ENCODE data around the gene CLEC18A.
"Not testable (repeated sequence)": the region's sequence is repeated elsewhere in the genome, so short reads cannot be mapped to it uniquely, and the experiment has no call there.

CLEC18A gene

DNA sequence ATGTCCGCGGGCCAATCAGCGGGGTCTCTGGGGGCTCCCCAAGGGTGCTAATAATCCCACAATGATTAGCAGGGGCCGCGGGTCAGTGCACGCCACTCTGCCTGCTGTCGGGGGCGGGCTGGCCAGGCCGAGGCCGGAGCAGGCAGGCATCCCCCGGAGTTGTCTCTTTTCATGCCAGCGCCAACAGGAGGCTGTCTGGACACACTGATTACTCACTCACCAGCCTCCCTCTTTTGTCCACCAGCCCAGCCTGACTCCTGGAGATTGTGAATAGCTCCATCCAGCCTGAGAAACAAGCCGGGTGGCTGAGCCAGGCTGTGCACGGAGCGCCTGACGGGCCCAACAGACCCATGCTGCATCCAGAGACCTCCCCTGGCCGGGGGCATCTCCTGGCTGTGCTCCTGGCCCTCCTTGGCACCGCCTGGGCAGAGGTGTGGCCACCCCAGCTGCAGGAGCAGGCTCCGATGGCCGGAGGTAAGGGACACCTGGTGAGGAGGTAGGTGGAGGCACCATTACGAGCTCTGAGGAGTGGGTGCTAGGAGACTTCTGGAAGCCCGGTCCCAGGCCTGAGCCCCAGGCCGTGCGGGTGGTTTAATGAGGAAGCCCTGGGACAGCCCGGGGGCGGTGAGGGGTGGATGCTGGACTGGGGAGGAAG is at the start of gene CLEC18A:
TSS of gene CLEC18A (plus strand) at position 318 of the 655 bp plus-strand sequence. CDS start at position 351, 33 bp downstream.
- H3K27me3 Mint-ChIP-seq; H3K4me3 Mint-ChIP-seq; H3K27ac Mint-ChIP-seq; H3K36me3 Mint-ChIP-seq (ENCODE audit: low read depth); H3K9me3 Mint-ChIP-seq; H3K4me1 Mint-ChIP-seq (ENCODE audit: low read depth); intact Hi-C loops (cut with micrococcal nuclease): not testable (repeated sequence)

- H3K4me3 Mint-ChIP-seq, result no peak overlapping the region
- intact Hi-C loops (cut with micrococcal nuclease), result no loop called here
These were observed 47.2 kb upstream of the CLEC18A start for GRCh38 chr16:69903865-69904415.

GRCh38 chr16:69904495-69905170 is 46.5 kb upstream of the CLEC18A start:
- Mint-ChIP-seq H3K27ac (no peak overlapping the region), H3K27me3 (no peaks in the 10 kb centered on the region), H3K4me3 (no peak overlapping the region), H3K4me1 (ENCODE audit: low read depth) (no peaks in the 10 kb centered on the region), H3K36me3 (ENCODE audit: low read depth) (peaks cover 70% of the 10 kb centered on the region), H3K9me3 (no peaks in the 10 kb centered on the region)
- intact Hi-C loops (cut with micrococcal nuclease), result no loop called here

More at GRCh38 chr16:69903865-69904415, 47.2 kb upstream of the CLEC18A start:
- no peaks in the 10 kb centered on the region for H3K4me1 Mint-ChIP-seq (ENCODE audit: low read depth)
- no peaks in the 10 kb centered on the region for H3K27me3 Mint-ChIP-seq
- peaks cover 68% of the 10 kb centered on the region for H3K36me3 Mint-ChIP-seq (ENCODE audit: low read depth)
- no peak overlapping the region for H3K27ac Mint-ChIP-seq
- no peaks in the 10 kb centered on the region for H3K9me3 Mint-ChIP-seq

DNA sequence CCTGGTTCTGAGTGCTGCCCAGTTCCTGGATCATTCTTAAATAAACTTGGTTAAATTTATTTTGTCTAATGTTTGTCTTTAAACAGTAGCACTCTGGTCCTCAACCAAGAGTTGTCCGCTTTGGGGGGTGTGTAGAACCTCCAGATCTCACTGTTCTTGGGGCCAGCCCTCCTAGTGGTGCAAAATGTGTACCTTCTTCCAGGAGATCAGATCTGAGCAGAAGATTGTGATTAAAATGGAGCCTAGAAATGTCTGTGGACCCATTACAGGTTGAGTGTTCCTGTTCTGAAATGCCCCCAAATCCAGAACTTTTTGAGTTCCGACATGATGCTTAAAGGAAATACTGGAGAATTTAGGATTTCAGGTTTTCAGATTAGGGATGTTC is 46.0 kb upstream of the CLEC18A start:
- intact Hi-C loops (cut with micrococcal nuclease), result no loop called here
- H3K36me3 Mint-ChIP-seq (ENCODE audit: low read depth), result peaks cover 76% of the 10 kb centered on the region
- H3K27me3 Mint-ChIP-seq, result no peaks in the 10 kb centered on the region
- no peak overlapping the region for H3K27ac Mint-ChIP-seq
- H3K4me1 Mint-ChIP-seq (ENCODE audit: low read depth), result no peaks in the 10 kb centered on the region
- H3K4me3 Mint-ChIP-seq, result no peak overlapping the region
- H3K9me3 Mint-ChIP-seq, result no peaks in the 10 kb centered on the region

GRCh38 chr16:69906838-69907401 is 44.2 kb upstream of the CLEC18A start:
- H3K27me3 Mint-ChIP-seq, result no peaks in the 10 kb centered on the region
- intact Hi-C loops (cut with micrococcal nuclease), result no loop called here
- H3K36me3 Mint-ChIP-seq (ENCODE audit: low read depth), result peaks cover 77% of the 10 kb centered on the region
- no peaks in the 10 kb centered on the region for H3K9me3 Mint-ChIP-seq
- no peaks in the 10 kb centered on the region for H3K4me1 Mint-ChIP-seq (ENCODE audit: low read depth)
- no peak overlapping the region for H3K4me3 Mint-ChIP-seq
- H3K27ac Mint-ChIP-seq, result no peak overlapping the region

- peaks cover 73% of the 10 kb centered on the region for H3K36me3 Mint-ChIP-seq (ENCODE audit: low read depth)
- H3K4me3 Mint-ChIP-seq, result no peak overlapping the region
- no peak overlapping the region for H3K27ac Mint-ChIP-seq
- H3K27me3 Mint-ChIP-seq, result no peaks in the 10 kb centered on the region
- H3K4me1 Mint-ChIP-seq (ENCODE audit: low read depth), result no peaks in the 10 kb centered on the region
- H3K9me3 Mint-ChIP-seq, result no peaks in the 10 kb centered on the region
- intact Hi-C loops (cut with micrococcal nuclease), result no loop called here
These were observed 42.1 kb upstream of the CLEC18A start for GRCh38 chr16:69909043-69909442.

DNA sequence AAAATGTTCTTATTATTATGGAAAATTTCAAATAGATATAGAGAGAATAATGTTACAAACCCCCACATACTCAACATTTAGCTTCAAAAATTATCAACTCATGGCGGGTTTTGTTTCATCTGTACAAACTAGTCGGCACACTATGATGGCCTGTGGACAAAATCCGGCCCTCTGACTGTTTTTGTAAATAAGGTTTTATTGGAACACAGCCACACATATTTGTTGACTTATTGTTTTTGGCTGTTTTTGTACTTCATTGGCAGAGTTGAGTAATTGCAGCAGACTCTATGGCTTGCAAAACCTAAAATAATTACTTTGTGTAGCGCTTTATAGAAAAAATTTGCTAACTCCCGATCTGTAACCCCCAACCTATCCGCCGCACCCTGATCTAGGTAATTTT is 41.4 kb upstream of the CLEC18A start:
- H3K36me3 Mint-ChIP-seq (ENCODE audit: low read depth), result peaks cover 78% of the 10 kb centered on the region
- no peaks in the 10 kb centered on the region for H3K9me3 Mint-ChIP-seq
- H3K4me3 Mint-ChIP-seq, result no peak overlapping the region
- intact Hi-C loops (cut with micrococcal nuclease), result no loop called here
- H3K27ac Mint-ChIP-seq, result no peak overlapping the region
- H3K27me3 Mint-ChIP-seq, result no peaks in the 10 kb centered on the region
- H3K4me1 Mint-ChIP-seq (ENCODE audit: low read depth), result no peaks in the 10 kb centered on the region

DNA sequence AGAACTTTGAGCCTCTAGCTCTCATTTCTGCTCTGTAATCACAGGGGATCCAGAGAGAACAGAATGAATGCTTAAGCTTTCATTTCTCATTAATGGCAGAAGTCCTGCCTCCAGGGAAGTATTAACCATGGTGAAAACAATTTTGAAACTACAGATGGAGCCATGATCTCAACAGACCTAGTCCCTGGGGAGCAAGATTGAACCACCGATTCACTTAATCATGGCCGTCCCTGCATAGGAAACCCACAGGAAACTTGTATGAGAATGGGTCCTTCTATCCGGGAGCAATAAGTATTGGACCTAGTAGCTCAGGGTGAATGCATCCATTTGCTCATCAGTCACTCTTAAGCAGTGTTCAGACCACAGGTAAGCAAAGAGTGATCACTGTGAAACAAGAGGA is 40.2 kb upstream of the CLEC18A start:
- peaks cover 70% of the 10 kb centered on the region for H3K36me3 Mint-ChIP-seq (ENCODE audit: low read depth)

DNA sequence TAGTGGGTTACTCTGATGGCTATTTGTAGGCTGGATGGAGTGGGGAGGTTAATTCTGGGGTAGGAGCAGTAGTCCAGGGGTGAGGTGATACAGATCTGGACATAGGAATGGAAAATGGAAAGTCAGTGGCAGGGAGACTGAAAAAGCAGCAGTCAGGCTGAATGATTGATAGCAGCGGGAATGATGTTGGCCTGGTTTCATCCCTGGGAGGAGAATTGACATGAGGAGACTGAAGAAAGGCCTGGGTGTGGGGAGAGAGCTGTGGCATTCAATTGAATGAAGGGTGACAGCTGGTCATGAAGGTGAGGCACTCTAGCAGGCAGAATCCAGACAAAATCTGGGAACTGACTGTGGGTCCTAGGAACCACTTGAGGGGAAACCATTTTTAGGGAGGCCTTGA is 34.7 kb upstream of the CLEC18A start:
- no peak overlapping the region for H3K27ac Mint-ChIP-seq
- peaks cover 82% of the 10 kb centered on the region for H3K36me3 Mint-ChIP-seq (ENCODE audit: low read depth)
- H3K9me3 Mint-ChIP-seq, result no peaks in the 10 kb centered on the region
- intact Hi-C loops (cut with micrococcal nuclease), result no loop called here
- no peak overlapping the region for H3K4me3 Mint-ChIP-seq
- H3K4me1 Mint-ChIP-seq (ENCODE audit: low read depth), result no peaks in the 10 kb centered on the region
- no peaks in the 10 kb centered on the region for H3K27me3 Mint-ChIP-seq

More for the DNA sequence above, 40.2 kb upstream of the CLEC18A start:
- no peaks in the 10 kb centered on the region for H3K4me1 Mint-ChIP-seq (ENCODE audit: low read depth)
- intact Hi-C loops (cut with micrococcal nuclease), result no loop called here
- no peak overlapping the region for H3K27ac Mint-ChIP-seq
- H3K27me3 Mint-ChIP-seq, result no peaks in the 10 kb centered on the region
- no peaks in the 10 kb centered on the region for H3K9me3 Mint-ChIP-seq
- H3K4me3 Mint-ChIP-seq, result no peak overlapping the region

DNA sequence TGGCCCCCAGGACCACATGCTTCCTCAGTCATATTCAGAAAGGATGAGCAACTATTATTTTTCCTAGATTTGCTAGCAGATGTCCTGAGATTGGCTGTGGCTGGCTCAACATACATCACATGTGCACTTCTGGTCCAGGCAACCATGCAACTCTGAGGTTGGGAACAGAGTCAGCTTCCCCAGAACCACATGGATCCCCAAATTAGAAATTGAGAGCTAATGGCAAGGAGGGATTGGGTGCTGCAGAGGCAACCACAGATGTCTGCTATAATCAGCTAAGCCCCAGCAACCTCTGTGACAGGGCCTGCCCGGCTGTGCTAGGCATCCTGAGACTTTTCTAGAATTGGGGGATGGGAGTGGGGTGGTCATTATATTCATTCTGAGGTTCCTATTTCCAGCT is 33.8 kb upstream of the CLEC18A start:
- no peaks in the 10 kb centered on the region for H3K27me3 Mint-ChIP-seq
- intact Hi-C loops (cut with micrococcal nuclease), result no loop called here
- no peak overlapping the region for H3K4me3 Mint-ChIP-seq
- H3K36me3 Mint-ChIP-seq (ENCODE audit: low read depth), result peaks cover 82% of the 10 kb centered on the region
- no peaks in the 10 kb centered on the region for H3K4me1 Mint-ChIP-seq (ENCODE audit: low read depth)
- H3K9me3 Mint-ChIP-seq, result no peaks in the 10 kb centered on the region
- no peak overlapping the region for H3K27ac Mint-ChIP-seq

- no peak overlapping the region for H3K27ac Mint-ChIP-seq
- H3K9me3 Mint-ChIP-seq, result no peaks in the 10 kb centered on the region
- no peaks in the 10 kb centered on the region for H3K27me3 Mint-ChIP-seq
- intact Hi-C loops (cut with micrococcal nuclease), result no loop called here
- no peak overlapping the region for H3K4me3 Mint-ChIP-seq
- H3K4me1 Mint-ChIP-seq (ENCODE audit: low read depth), result no peaks in the 10 kb centered on the region
- peaks cover 83% of the 10 kb centered on the region for H3K36me3 Mint-ChIP-seq (ENCODE audit: low read depth)
These were observed 33.4 kb upstream of the CLEC18A start for GRCh38 chr16:69917739-69918138.

DNA sequence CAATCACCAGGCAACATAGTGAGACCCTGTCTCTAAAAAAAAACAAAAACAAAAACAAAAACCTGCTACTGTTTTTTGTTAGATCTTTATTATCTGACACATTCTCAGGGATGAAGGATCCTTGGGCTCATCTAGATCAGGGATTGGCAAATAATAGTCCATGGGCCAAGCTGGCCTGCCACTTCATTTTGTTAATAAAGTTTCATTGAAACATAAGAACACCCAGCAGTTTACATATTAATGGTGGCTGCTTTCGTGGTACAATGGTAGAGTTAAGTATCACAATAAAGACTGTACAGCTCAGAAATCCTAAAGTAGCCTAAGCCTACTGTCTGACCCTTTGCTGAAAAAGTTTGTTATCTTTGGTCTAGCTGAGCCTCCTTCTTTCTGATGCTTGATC is 32.9 kb upstream of the CLEC18A start:
- H3K36me3 Mint-ChIP-seq (ENCODE audit: low read depth), result peaks cover 85% of the 10 kb centered on the region
- H3K4me1 Mint-ChIP-seq (ENCODE audit: low read depth), result no peaks in the 10 kb centered on the region
- no peaks in the 10 kb centered on the region for H3K27me3 Mint-ChIP-seq
- no peak overlapping the region for H3K27ac Mint-ChIP-seq
- H3K9me3 Mint-ChIP-seq, result no peaks in the 10 kb centered on the region
- H3K4me3 Mint-ChIP-seq, result no peak overlapping the region
- intact Hi-C loops (cut with micrococcal nuclease), result no loop called here

DNA sequence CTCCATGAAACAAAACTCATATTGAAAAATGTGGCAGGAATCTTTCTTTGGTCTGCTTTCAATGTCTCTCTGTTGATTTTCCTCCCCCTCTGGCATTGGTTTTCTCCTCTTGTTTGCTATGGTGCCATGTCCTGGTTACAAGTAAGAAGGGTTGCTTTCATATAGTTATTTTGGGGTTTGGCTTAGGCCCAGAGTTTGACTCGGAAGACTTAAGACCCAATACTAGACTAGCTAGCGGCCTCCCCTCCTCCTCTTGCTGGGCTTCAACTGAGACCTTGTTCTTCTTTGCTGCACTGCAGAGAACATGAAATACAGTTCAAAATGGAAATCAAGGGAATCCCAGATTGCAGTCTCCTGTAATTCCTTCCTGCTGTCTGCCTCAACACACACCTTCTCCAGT is 30.0 kb upstream of the CLEC18A start:
- no peak overlapping the region for H3K27ac Mint-ChIP-seq
- peaks cover 94% of the 10 kb centered on the region for H3K36me3 Mint-ChIP-seq (ENCODE audit: low read depth)
- no peak overlapping the region for H3K4me3 Mint-ChIP-seq
- H3K9me3 Mint-ChIP-seq, result no peaks in the 10 kb centered on the region
- H3K4me1 Mint-ChIP-seq (ENCODE audit: low read depth), result no peaks in the 10 kb centered on the region
- intact Hi-C loops (cut with micrococcal nuclease), result no loop called here
- H3K27me3 Mint-ChIP-seq, result no peaks in the 10 kb centered on the region

DNA sequence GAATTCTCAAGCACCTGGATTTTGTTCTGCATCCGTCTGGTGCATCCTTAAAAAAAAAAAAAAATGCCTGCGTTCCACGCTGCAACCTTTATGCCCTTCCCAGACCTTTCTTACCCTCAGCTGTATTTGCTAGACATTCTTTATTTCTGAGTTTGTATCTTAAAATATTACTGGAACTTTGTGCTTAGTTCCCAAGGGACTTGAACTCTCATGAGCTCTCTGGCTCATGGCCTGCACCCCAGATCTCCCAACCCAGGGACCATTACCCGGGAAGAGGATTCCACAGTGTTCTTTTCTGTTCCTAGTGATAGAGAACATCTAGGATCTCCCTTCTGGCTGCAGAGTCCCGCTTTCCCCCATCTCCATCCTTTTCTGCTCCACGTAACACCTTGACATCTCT is 28.9 kb upstream of the CLEC18A start:
- H3K27ac Mint-ChIP-seq, result no peak overlapping the region
- no peaks in the 10 kb centered on the region for H3K27me3 Mint-ChIP-seq
- no peaks in the 10 kb centered on the region for H3K4me1 Mint-ChIP-seq (ENCODE audit: low read depth)
- intact Hi-C loops (cut with micrococcal nuclease), result no loop called here
- no peaks in the 10 kb centered on the region for H3K9me3 Mint-ChIP-seq
- peaks cover 94% of the 10 kb centered on the region for H3K36me3 Mint-ChIP-seq (ENCODE audit: low read depth)
- H3K4me3 Mint-ChIP-seq, result no peak overlapping the region

All from dendritic cell treated with granulocyte-macrophage colony-stimulating factor and Interleukin-4, amounts not matched to agents 40 ng/mL and 50 ng/mL, for 4 days (primary cell).